AG04449 (cell line): ENCODE data around the gene RSU1.

Experiments
- CTCF ChIA-PET: fragments of 350-600 bp; formaldehyde crosslinking; extraction: SDS; loops from one replicate; lab custom pipeline; 2021; ENCODE audit warnings: antibody characterized with exemption; lab: Yijun Ruan, JAX
- POLR2A ChIA-PET: fragments of 400-600, 350-600 bp; formaldehyde crosslinking; extraction: SDS; loops from one replicate; lab custom pipeline; 2020; ENCODE audit warnings: antibody characterized with exemption, inconsistent platforms; lab: Yijun Ruan, JAX
- DNase-seq: peaks from one replicate; pipeline ENCODE4 v3.0.0-alpha.2; 2010; ENCODE audit warnings: low read depth, low spot score
- H3K4me3 ChIP-seq: 2 replicates; pipeline ENCODE4 v1.5.1; 2011; ENCODE audit warnings: low read depth, mild to moderate bottlenecking, control low read depth, low read length
- CTCF ChIP-seq: IDR thresholded peaks from one replicate; pipeline ENCODE4 v1.5.1; 2011; ENCODE audit warnings: mild to moderate bottlenecking, moderate library complexity, low read length, control low read depth, inconsistent platforms; ENCODE audit not compliant: insufficient read depth; ENCODE audit errors: missing control alignments

Gene RSU1

GRCh38 chr10:16803464-16803863 is 13.8 kb downstream of the RSU1 start:
- POLR2A ChIA-PET, result no interaction called here
- no peak overlapping the region for H3K4me3 ChIP-seq
- CTCF ChIA-PET, result interaction anchor here (0.6 to 1.3 kb wide), 2 partner anchors 10 kb away, joined by 3 read pairs; no protein-coding TSS in a partner anchor
- DNase-seq, result no peak
- no peak for TF ChIP-seq CTCF

- no peak for TF ChIP-seq CTCF
- CTCF ChIA-PET, result interaction anchor here (0.9 to 1.0 kb wide), 2 partner anchors 10 to 23 kb away, joined by 3 to 4 read pairs; no protein-coding TSS in a partner anchor
- POLR2A ChIA-PET, result no interaction called here
- DNase-seq, result no peak
- H3K4me3 ChIP-seq, result no peak overlapping the region
Measured at GRCh38 chr10:16799621-16800020, 17.6 kb downstream of the RSU1 start.

GRCh38 chr10:16798571-16798970 is 18.7 kb downstream of the RSU1 start:
- DNase-seq, result no peak
- no peak for TF ChIP-seq CTCF
- POLR2A ChIA-PET, result no interaction called here
- CTCF ChIA-PET, result interaction anchor here (1.2 to 1.5 kb wide), 2 partner anchors 11 to 21 kb away, joined by 4 to 6 read pairs; no protein-coding TSS in a partner anchor
- no peak overlapping the region for H3K4me3 ChIP-seq

GRCh38 chr10:16795410-16796073 is 21.7 kb downstream of the RSU1 start:
- CTCF ChIA-PET, result interaction anchor here (1.2 to 2.3 kb wide), 4 partner anchors 14 to 892 kb away, joined by 3 to 12 read pairs (median 4); no protein-coding TSS in a partner anchor
- no peak for DNase-seq
- no peak overlapping the region for H3K4me3 ChIP-seq
- POLR2A ChIA-PET, result no interaction called here
- no peak for TF ChIP-seq CTCF

- no peak for DNase-seq
- CTCF ChIA-PET, result interaction anchor here (1.0 to 2.3 kb wide), 2 partner anchors 16 to 17 kb away, joined by 3 to 12 read pairs; no protein-coding TSS in a partner anchor
- no peak overlapping the region for H3K4me3 ChIP-seq
- TF ChIP-seq CTCF, result no peak
- POLR2A ChIA-PET, result no interaction called here
Measured at GRCh38 chr10:16794005-16794404, 23.2 kb downstream of the RSU1 start.

- H3K4me3 ChIP-seq, result no peak overlapping the region
- no peak for TF ChIP-seq CTCF
- no peak for DNase-seq
- ChIA-PET POLR2A (no interaction called here), CTCF (interaction anchor here (0.8 to 1.4 kb wide), 3 partner anchors 10 to 12 kb away, joined by 3 to 4 read pairs (median 3); no protein-coding TSS in a partner anchor)
Measured at GRCh38 chr10:16792675-16793074, 24.5 kb downstream of the RSU1 start.
